H1 (cell line): ENCODE measurements around the gene MYO9B. TPM values are rescaled to one million over a fixed set of nuclear protein-coding genes. Genes with fewer than 3 reads are reported as not detected.

Experiments
- CTCF ChIA-PET: fragments of 300-600 bp; sonication (Branson Sonifier 250); formaldehyde crosslinking; loops from one replicate; lab custom pipeline; 2021; ENCODE audit not compliant: partially characterized antibody; lab: Charles Lee
- POLR2A ChIA-PET: fragments of 300-600 bp; sonication (Branson Sonifier 250); formaldehyde crosslinking; loops from one replicate; lab custom pipeline; 2021; ENCODE audit warnings: inconsistent platforms; ENCODE audit not compliant: partially characterized antibody; lab: Charles Lee
- DNase-seq, 2 experiments: peaks; one replicate each; pipeline versions ENCODE4 v3.0.0 to v3.0.0-alpha.2; 2010 to 2022; ENCODE audit warnings: low spot score in 2 of 2, low read depth in 1 of 2, mixed read lengths in 1 of 2
- FAIRE-seq: peaks from 2 replicates; lab custom pipeline; 2011; peaks lifted over from hg19 to GRCh38; lab: Jason Lieb, UNC
- H2AFZ ChIP-seq: 2 replicates; pipeline ENCODE4 v1.8.1; 2012; ENCODE audit warnings: low read length, inconsistent platforms
- H2AK5ac ChIP-seq: 2 replicates; pipeline ENCODE4 v1.6.1; 2013; ENCODE audit warnings: low read depth, low read length
- H2BK120ac ChIP-seq: replicated peaks from 2 replicates; pipeline ENCODE3; 2013; ENCODE audit warnings: low read depth, low read length, inconsistent platforms
- H2BK12ac ChIP-seq: 2 replicates; pipeline ENCODE4 v1.6.1; 2013; ENCODE audit warnings: low read depth, low read length
- H2BK15ac ChIP-seq: 2 replicates; pipeline ENCODE4 v1.6.1; 2013; ENCODE audit warnings: low read length
- H2BK20ac ChIP-seq: 2 replicates; pipeline ENCODE4 v1.6.1; 2013; ENCODE audit warnings: low read length
- H2BK5ac ChIP-seq: 2 replicates; pipeline ENCODE4 v1.6.1; 2013; ENCODE audit warnings: low read depth, low read length
- H3K14ac ChIP-seq: 2 replicates; pipeline ENCODE4 v1.6.1; 2013; ENCODE audit warnings: inconsistent platforms; ENCODE audit not compliant: insufficient read length
- H3K18ac ChIP-seq: 2 replicates; pipeline ENCODE4 v1.6.1; 2013; ENCODE audit warnings: low read length; ENCODE audit errors: extremely low read depth
- H3K23ac ChIP-seq: 2 replicates; pipeline ENCODE4 v1.6.1; 2013; ENCODE audit warnings: inconsistent platforms; ENCODE audit not compliant: insufficient read length
- H3K23me2 ChIP-seq: 2 replicates; pipeline ENCODE4 v1.6.1; 2013; ENCODE audit warnings: low read depth, low read length
- H3K27ac ChIP-seq: 2 replicates; pipeline ENCODE4 v1.6.1; 2011; ENCODE audit warnings: low read depth, low read length, inconsistent platforms
- H3K27me3 ChIP-seq, 4 experiments: replicated peaks in 1 of 4; 1 replicate in 1 of 4; 2 replicates in 3 of 4; pipeline versions ENCODE4 v1.6.1 to v1.8.1; 2011 to 2013; ENCODE audit warnings: low read length in 3 of 4, mild to moderate bottlenecking in 3 of 4, inconsistent platforms in 2 of 4, mixed read lengths in 2 of 4, moderate library complexity in 1 of 4; ENCODE audit not compliant: control insufficient read depth in 3 of 4, insufficient read depth in 3 of 4; ENCODE audit errors: extremely low read depth in 1 of 4
- H3K36me3 ChIP-seq, 4 experiments: 2 replicates each; pipeline versions ENCODE4 v1.6.1 to v1.8.1; 2011 to 2013; ENCODE audit warnings: mild to moderate bottlenecking in 4 of 4, low read length in 3 of 4, moderate library complexity in 2 of 4, control low read depth in 1 of 4, inconsistent platforms in 1 of 4; ENCODE audit not compliant: insufficient read depth in 4 of 4, control insufficient read depth in 2 of 4
- H3K4ac ChIP-seq: replicated peaks from 2 replicates; pipeline ENCODE3; 2013; ENCODE audit warnings: low read length, low read depth, mixed read lengths, inconsistent platforms; ENCODE audit not compliant: insufficient read length
- H3K4me1 ChIP-seq, 4 experiments: replicated peaks in 1 of 4; 1 replicate in 1 of 4; 2 replicates in 3 of 4; pipeline versions ENCODE4 v1.6.1 to v1.8.1; 2011 to 2013; ENCODE audit warnings: low read length in 3 of 4, inconsistent platforms in 2 of 4, mixed read lengths in 1 of 4; ENCODE audit not compliant: insufficient read depth in 4 of 4, control insufficient read depth in 3 of 4
- H3K4me2 ChIP-seq, 2 experiments: 2 replicates each; pipeline versions ENCODE4 v1.6.1 to v1.8.1; 2011 to 2013; ENCODE audit warnings: low read depth in 2 of 2, low read length in 2 of 2, control low read depth in 1 of 2, inconsistent platforms in 1 of 2, mild to moderate bottlenecking in 1 of 2; ENCODE audit not compliant: insufficient read depth in 1 of 2
- H3K4me3 ChIP-seq, 4 experiments: fragments of 200-600, 300-600 bp in 1 of 4; sonication (generic), shearing (Covaris generic), sonication (Bioruptor Twin) in 1 of 4; 2 replicates each; pipeline versions ENCODE4 v1.5.1 to v1.8.1; 2011 to 2016; ENCODE audit warnings: low read length in 4 of 4, low read depth in 3 of 4, control low read depth in 2 of 4, inconsistent platforms in 2 of 4, mild to moderate bottlenecking in 2 of 4, mixed read lengths in 1 of 4, moderate library complexity in 1 of 4; ENCODE audit not compliant: insufficient read depth in 2 of 4; ENCODE audit errors: extremely low read depth in 1 of 4
- H3K56ac ChIP-seq: replicated peaks from 2 replicates; pipeline ENCODE3; 2013; ENCODE audit warnings: low read depth, mild to moderate bottlenecking, mixed read lengths, low read length, inconsistent platforms; ENCODE audit not compliant: insufficient read length
- H3K79me1 ChIP-seq: 2 replicates; pipeline ENCODE4 v1.6.1; 2013; ENCODE audit warnings: low read depth, low read length, control low read depth
- H3K79me2 ChIP-seq, 2 experiments: 2 replicates each; pipeline versions ENCODE4 v1.6.1 to v1.8.1; 2012 to 2013; ENCODE audit warnings: low read length in 2 of 2, mild to moderate bottlenecking in 2 of 2, inconsistent platforms in 1 of 2; ENCODE audit not compliant: insufficient read depth in 2 of 2, control insufficient read depth in 1 of 2
- H3K9ac ChIP-seq, 4 experiments: replicated peaks in 1 of 4; 1 replicate in 1 of 4; 2 replicates in 3 of 4; pipeline versions ENCODE4 v1.6.1 to v1.8.1; 2011 to 2013; ENCODE audit warnings: low read depth in 3 of 4, low read length in 3 of 4, control low read depth in 2 of 4, mild to moderate bottlenecking in 2 of 4, moderate library complexity in 2 of 4, inconsistent platforms in 1 of 4; ENCODE audit errors: extremely low read depth in 1 of 4
- H3K9me3 ChIP-seq, 2 experiments: 2 replicates each; pipeline versions ENCODE4 v1.6.1 to v1.8.1; 2012 to 2013; ENCODE audit warnings: mild to moderate bottlenecking in 2 of 2, moderate library complexity in 2 of 2, control low read depth in 1 of 2, inconsistent platforms in 1 of 2, low read depth in 1 of 2, low read length in 1 of 2, mixed read lengths in 1 of 2; ENCODE audit not compliant: insufficient read depth in 2 of 2
- H4K20me1 ChIP-seq, 2 experiments: replicated peaks in 1 of 2; 2 replicates each; pipeline versions ENCODE3 to v1.8.1; 2011 to 2013; ENCODE audit warnings: inconsistent platforms in 2 of 2, low read length in 2 of 2, mild to moderate bottlenecking in 1 of 2; ENCODE audit not compliant: insufficient read depth in 2 of 2, control insufficient read depth in 1 of 2
- H4K5ac ChIP-seq: 2 replicates; pipeline ENCODE4 v1.6.1; 2013; ENCODE audit warnings: low read length, low read depth, mixed read lengths, inconsistent platforms; ENCODE audit not compliant: insufficient read length
- H4K8ac ChIP-seq: 2 replicates; pipeline ENCODE4 v1.8.0; 2013; ENCODE audit warnings: mild to moderate bottlenecking, moderate library complexity, low read length, inconsistent platforms; ENCODE audit not compliant: insufficient read depth; ENCODE audit errors: extremely low read depth
- H4K91ac ChIP-seq: replicated peaks from 2 replicates; pipeline ENCODE3; 2013; ENCODE audit warnings: low read length, mixed read lengths, inconsistent platforms; ENCODE audit not compliant: insufficient read length
- ASH2L ChIP-seq: fragments of 200-600, 300-600 bp; sonication (generic); IDR thresholded peaks from one replicate; pipeline ENCODE4 v1.7.1; 2017; ENCODE audit warnings: low read length
- CEBPB ChIP-seq: IDR thresholded peaks from 2 replicates; pipeline ENCODE4 v1.6.1; 2012; ENCODE audit warnings: low read depth, low read length
- CREB1 ChIP-seq: IDR thresholded peaks from 2 replicates; pipeline ENCODE4 v1.6.1; 2012; ENCODE audit warnings: inconsistent platforms
- GTF2F1 ChIP-seq: IDR thresholded peaks from 2 replicates; pipeline ENCODE4 v1.6.1; 2012; ENCODE audit warnings: low read depth, low read length, improper control_type of control experiment, borderline replicate concordance
- HDAC2 ChIP-seq, 2 experiments: fragments of 300-600 bp in 1 of 2; sonication (generic) in 1 of 2; IDR thresholded peaks; 2 replicates each; pipeline ENCODE4 v1.6.1; 2011 to 2012; ENCODE audit warnings: low read depth in 2 of 2, low read length in 2 of 2, mild to moderate bottlenecking in 2 of 2, moderate library complexity in 2 of 2, borderline replicate concordance in 1 of 2, inconsistent platforms in 1 of 2
- MAFK ChIP-seq: IDR thresholded peaks from 2 replicates; pipeline ENCODE4 v1.6.1; 2012; ENCODE audit warnings: low read depth, mild to moderate bottlenecking, improper control_type of control experiment, low read length
- WGBS, 2 experiments: shearing (Covaris generic) in 1 of 2; methylation state at CpG; one replicate each; pipeline versions ENCODE4 v1.1.6 to v1.1.7; 2013 to 2015; ENCODE audit warnings: low lambda C conversion rate in 2 of 2, mixed read lengths in 2 of 2, inconsistent platforms in 1 of 2, low coverage in 1 of 2, missing lambda C conversion rate in 1 of 2; ENCODE audit not compliant: insufficient replicate concordance in 2 of 2, insufficient coverage in 1 of 2, insufficient read length in 1 of 2; ENCODE audit errors: extremely low coverage in 1 of 2, missing lambda C conversion rate in 1 of 2; 5-methylcytosine and 5-hydroxymethylcytosine counted together
- polyA plus RNA-seq, 7 experiments: library from polyadenylated mRNA; depleted of rRNA in 3 of 7; stranded (reverse) in 5 of 7; unstranded in 2 of 7; fragments of >200 nt in 5 of 7; fragments of 200-250 nt in 2 of 7; gene quantifications; 1 replicate in 5 of 7; 2 replicates in 1 of 7; 4 replicates in 1 of 7; pipeline versions ENCODE4 v1.2.1 to v1.2.3, GENCODE V29; 2011 to 2013; ENCODE audit warnings: missing spikeins in 2 of 7, mixed read lengths in 2 of 7
- total RNA-seq: library from RNA; stranded (reverse); fragmentation: NEBNext Ultra II Directional; extraction: Animal tissue kit (Norgen Biotek cat#: 25700); gene quantifications from 2 replicates; pipeline ENCODE4 v1.2.1, GENCODE V29; 2021

The MYO9B gene
- total and polyA plus RNA-seq, 2 of the 8 experiments (the other 6 are each of a cell fraction or from before 2014, with no cell fraction given) = 27.6 to 77.1 TPM

- Histone ChIP-seq H3K36me3 (no peaks in the 10 kb centered on the region), H4K20me1 (peaks cover 8 to 15% of the 10 kb centered on the region in 2 experiments), H3K79me1 (peaks cover 2% of the 10 kb centered on the region; the same call in 1 of the 2 replicates), H3K4me3 (no peak overlapping the region), H2BK120ac (no peak overlapping the region), H3K4me2 (no peak overlapping the region), H2AFZ (no peak overlapping the region), H3K4me1 (peaks cover 5 to 16% (median 13%) of the 10 kb centered on the region in 4 experiments), H3K14ac (no peak overlapping the region), H3K18ac (no peak overlapping the region), H3K4ac (no peak overlapping the region), H2BK20ac (no peak overlapping the region), H3K27ac (no peak overlapping the region), H3K23ac (no peak overlapping the region), H4K91ac (no peak overlapping the region), H4K8ac (no peak overlapping the region; the same call in 1 of the 2 replicates), H3K56ac (no peak overlapping the region), H2BK12ac (no peak overlapping the region), H2BK15ac (no peak overlapping the region), H3K27me3 (no peaks in the 10 kb centered on the region), H2BK5ac (no peak overlapping the region), H2AK5ac (peak overlapping the region; percentile 4; the same call in 1 of the 2 replicates), H4K5ac (no peak overlapping the region), H3K9ac (no peak overlapping the region), H3K23me2 (peaks cover 2% of the 10 kb centered on the region; the same call in 1 of the 2 replicates), H3K79me2 (no peaks in the 10 kb centered on the region), H3K9me3 (no peaks in the 10 kb centered on the region)
- WGBS, 2 experiments = 90% methylated on average over 10 of the region's 10 CpGs; no CpG with 5 or more reads in 1 of the 2 experiments
- ChIA-PET POLR2A (interaction anchor here (0.7 to 1.0 kb wide), 2 partner anchors 20 to 179 kb away, joined by 3 read pairs; no protein-coding TSS in a partner anchor), CTCF (interaction anchor here (0.5 to 1.6 kb wide), 5 partner anchors 11 to 526 kb away, joined by 3 to 6 read pairs (median 3); no protein-coding TSS in a partner anchor)
- DNase-seq (no peak), FAIRE-seq (no peak)
- TF ChIP-seq CEBPB = no peak
- TF ChIP-seq CREB1 = no peak
- TF ChIP-seq HDAC2 (IDR thresholded peaks at IDR 0.05; ENCODE audit: borderline replicate concordance in 1 of 2, low read depth in 2 of 2, low read length in 2 of 2) = no peak
- no peak for TF ChIP-seq GTF2F1
- TF ChIP-seq MAFK = no peak
- TF ChIP-seq ASH2L = no peak
These were observed 35.0 kb downstream of the MYO9B start for GRCh38 chr19:17110599-17110966.
